PC-9 (cell line): ENCODE data around the gene SDCCAG8.
"Not testable (repeated sequence)": the region's sequence is repeated elsewhere in the genome, so short reads cannot be mapped to it uniquely, and the experiment has no call there.

Source experiments
- CTCF ChIP-seq: fragments of 200-600 bp; sonication (generic); conservative IDR thresholded peaks from 2 replicates; pipeline ENCODE4 v1.6.1; 2017; ENCODE audit warnings: mixed run types, antibody characterized with exemption, mild to moderate bottlenecking, moderate library complexity
- EZH2 ChIP-seq: fragments of 200-600 bp; sonication (generic); IDR thresholded peaks from 2 replicates; pipeline ENCODE4 v1.8.0; 2017; ENCODE audit warnings: antibody characterized with exemption, low read depth

- TF ChIP-seq EZH2, CTCF: not testable (repeated sequence)
These were observed 43.9 kb upstream of the SDCCAG8 start for GRCh38 chr1:243211984-243212383.
